Activated naive CD4-positive, alpha-beta T cell treated with anti-CD3 and anti-CD28 coated beads for 36 hours (primary cell): ENCODE results near the gene HRNR. TPM values are rescaled to one million over a fixed set of nuclear protein-coding genes. Genes with fewer than 3 reads are reported as not detected.
"Not testable (repeated sequence)": the region's sequence is repeated elsewhere in the genome, so short reads cannot be mapped to it uniquely, and the experiment has no call there.

Source experiments
- CTCF ChIA-PET: fragments of 350-600 bp; sonication (Branson Sonifier 250); formaldehyde crosslinking; loops from one replicate; lab custom pipeline; 2021; ENCODE audit warnings: antibody characterized with exemption; lab: Charles Lee
- DNase-seq: peaks from one replicate; pipeline ENCODE4 v3.0.0-alpha.2; 2020
- H3K27ac Mint-ChIP-seq: one replicate; pipeline ENCODE4 v1.8.0; 2021; ENCODE audit warnings: mild to moderate bottlenecking, mixed read lengths
- H3K27me3 Mint-ChIP-seq: one replicate; pipeline ENCODE4 v1.8.0; 2021; ENCODE audit warnings: low read depth, mixed read lengths
- H3K36me3 Mint-ChIP-seq: one replicate; pipeline ENCODE4 v1.8.0; 2021; ENCODE audit warnings: low read depth, mixed read lengths
- H3K4me1 Mint-ChIP-seq: one replicate; pipeline ENCODE4 v1.8.0; 2021; ENCODE audit warnings: low read depth, mixed read lengths
- H3K4me3 Mint-ChIP-seq: one replicate; pipeline ENCODE4 v1.8.0; 2021; ENCODE audit warnings: mild to moderate bottlenecking, moderate library complexity, mixed read lengths
- H3K9me3 Mint-ChIP-seq: one replicate; pipeline ENCODE4 v1.8.0; 2021; ENCODE audit warnings: mixed read lengths
- intact Hi-C: fragments of 100-400 bp; cut with micrococcal nuclease; formaldehyde crosslinking; loops from one replicate; pipeline ENCODE4 v1.15.1; 2023
- total RNA-seq, 2 experiments: library from RNA; stranded (reverse); gene quantifications; one replicate each; pipeline ENCODE4 v1.2.3, GENCODE V29; 2021

HRNR gene
- total RNA-seq, 2 experiments from 2014 or later = not detected

DNA sequence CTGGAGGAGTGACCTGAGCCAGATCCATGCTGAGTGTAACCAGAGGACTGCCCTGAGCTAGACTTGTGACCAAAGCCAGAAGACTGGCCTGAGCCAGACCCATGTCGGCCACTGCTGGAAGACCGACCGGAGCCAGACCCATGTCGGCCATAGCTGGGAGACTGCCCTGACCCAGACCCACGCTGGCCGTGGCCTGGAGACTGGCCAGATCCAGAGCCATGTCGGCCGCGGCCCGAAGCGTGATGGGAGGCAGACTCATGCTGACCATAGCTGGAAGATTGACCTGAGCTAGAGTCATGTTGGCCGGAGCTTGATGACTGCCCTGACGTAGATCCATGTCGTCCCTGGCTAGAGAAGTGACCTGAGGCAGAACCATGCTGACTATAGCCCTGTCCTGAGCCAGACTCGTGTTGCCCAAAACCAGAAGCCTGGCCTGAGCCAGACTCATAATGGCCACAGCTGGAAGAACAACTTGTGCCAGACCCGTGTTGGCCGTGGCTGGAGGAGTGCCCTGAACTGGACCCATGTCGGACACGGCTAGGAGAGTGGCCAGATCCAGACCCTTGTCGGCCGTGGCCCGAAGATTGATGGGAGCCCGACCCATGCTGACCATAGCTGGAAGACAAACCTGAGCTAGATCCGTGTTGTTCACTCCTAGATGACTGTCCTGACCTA is 5.1 kb downstream of the HRNR start:
- DNase-seq = no peak
- CTCF ChIA-PET = interaction anchor here (0.7 kb wide), 1 partner anchor 1058 kb away, joined by 3 read pairs; no protein-coding TSS in a partner anchor
- Mint-ChIP-seq H3K9me3 (no peaks in the 10 kb centered on the region), H3K36me3 (peaks cover 2% of the 10 kb centered on the region), H3K4me1 (no peaks in the 10 kb centered on the region), H3K27ac (no peak overlapping the region), H3K27me3 (no peaks in the 10 kb centered on the region), H3K4me3 (no peak overlapping the region)
- intact Hi-C loops = no loop called here

- CTCF ChIA-PET, H3K27me3 Mint-ChIP-seq, DNase-seq, H3K4me3 Mint-ChIP-seq, H3K36me3 Mint-ChIP-seq, H3K9me3 Mint-ChIP-seq, H3K27ac Mint-ChIP-seq, H3K4me1 Mint-ChIP-seq, intact Hi-C loops: not testable (repeated sequence)
Observed at GRCh38 chr1:152215604-152216003, 8.4 kb downstream of the HRNR start.

DNA sequence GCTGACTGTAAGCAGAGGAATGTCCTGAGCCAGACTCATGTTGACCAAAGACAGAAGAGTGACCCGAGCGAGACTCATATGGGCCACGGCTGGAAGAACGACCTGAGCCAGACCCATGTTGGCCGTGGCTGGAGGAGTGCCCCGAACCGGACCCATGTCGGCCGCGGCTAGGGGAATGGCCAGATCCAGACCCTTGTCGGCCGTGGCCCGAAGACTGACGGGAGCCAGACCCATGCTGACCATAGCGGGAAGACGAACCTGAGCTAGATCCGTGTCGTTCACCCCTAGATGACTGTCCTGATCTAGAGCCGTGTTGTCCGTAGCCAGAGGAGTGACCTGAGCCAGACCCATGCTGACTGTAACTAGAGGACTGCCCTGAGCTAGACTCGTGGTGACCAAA is 9.1 kb downstream of the HRNR start:
- DNase-seq, H3K4me3 Mint-ChIP-seq, H3K27ac Mint-ChIP-seq, H3K9me3 Mint-ChIP-seq, intact Hi-C loops, H3K27me3 Mint-ChIP-seq, H3K4me1 Mint-ChIP-seq, CTCF ChIA-PET, H3K36me3 Mint-ChIP-seq: not testable (repeated sequence)

GRCh38 chr1:152198982-152199381 is 25.0 kb downstream of the HRNR start:
- intact Hi-C loops = no loop called here
- CTCF ChIA-PET = interaction anchor here (1.1 to 1.3 kb wide), 3 partner anchors 10 to 259 kb away, joined by 3 to 8 read pairs (median 4); no protein-coding TSS in a partner anchor
- no peak for DNase-seq
- Mint-ChIP-seq H3K27ac (no peak overlapping the region), H3K27me3 (peaks cover 11% of the 10 kb centered on the region), H3K9me3 (no peaks in the 10 kb centered on the region), H3K4me3 (no peak overlapping the region), H3K36me3 (no peaks in the 10 kb centered on the region), H3K4me1 (no peaks in the 10 kb centered on the region)

GRCh38 chr1:152197361-152197941 is 26.5 kb downstream of the HRNR start:
- intact Hi-C loops = no loop called here
- peaks cover 11% of the 10 kb centered on the region for H3K27me3 Mint-ChIP-seq
- no peaks in the 10 kb centered on the region for H3K36me3 Mint-ChIP-seq
- CTCF ChIA-PET = interaction anchor here (1.1 kb wide), 1 partner anchor 243 kb away, joined by 3 read pairs; no protein-coding TSS in a partner anchor
- H3K4me3 Mint-ChIP-seq = no peak overlapping the region
- no peak overlapping the region for H3K27ac Mint-ChIP-seq
- no peak for DNase-seq
- no peaks in the 10 kb centered on the region for H3K4me1 Mint-ChIP-seq
- H3K9me3 Mint-ChIP-seq = no peaks in the 10 kb centered on the region

- DNase-seq = no peak
- Mint-ChIP-seq H3K36me3 (no peaks in the 10 kb centered on the region), H3K9me3 (no peaks in the 10 kb centered on the region), H3K4me3 (no peak overlapping the region), H3K4me1 (peaks cover 6% of the 10 kb centered on the region), H3K27me3 (peaks cover 2% of the 10 kb centered on the region), H3K27ac (no peak overlapping the region)
- intact Hi-C loops = no loop called here
- CTCF ChIA-PET = interaction anchor here (1.3 to 3.1 kb wide), 2 partner anchors 156 to 267 kb away, joined by 5 to 22 read pairs; no protein-coding TSS in a partner anchor
Observed at GRCh38 chr1:152191711-152192110, 32.3 kb downstream of the HRNR start.

- CTCF ChIA-PET = interaction anchor here (0.5 to 3.1 kb wide), 3 partner anchors 156 to 267 kb away, joined by 3 to 22 read pairs (median 5); no protein-coding TSS in a partner anchor
- no peak overlapping the region for H3K4me3 Mint-ChIP-seq
- no peaks in the 10 kb centered on the region for H3K9me3 Mint-ChIP-seq
- peaks cover 6% of the 10 kb centered on the region for H3K4me1 Mint-ChIP-seq
- no peak overlapping the region for H3K27ac Mint-ChIP-seq
- no peak for DNase-seq
- H3K27me3 Mint-ChIP-seq = peaks cover 2% of the 10 kb centered on the region
- no peaks in the 10 kb centered on the region for H3K36me3 Mint-ChIP-seq
- intact Hi-C loops = no loop called here
Observed at GRCh38 chr1:152191260-152191659, 32.7 kb downstream of the HRNR start.

DNA sequence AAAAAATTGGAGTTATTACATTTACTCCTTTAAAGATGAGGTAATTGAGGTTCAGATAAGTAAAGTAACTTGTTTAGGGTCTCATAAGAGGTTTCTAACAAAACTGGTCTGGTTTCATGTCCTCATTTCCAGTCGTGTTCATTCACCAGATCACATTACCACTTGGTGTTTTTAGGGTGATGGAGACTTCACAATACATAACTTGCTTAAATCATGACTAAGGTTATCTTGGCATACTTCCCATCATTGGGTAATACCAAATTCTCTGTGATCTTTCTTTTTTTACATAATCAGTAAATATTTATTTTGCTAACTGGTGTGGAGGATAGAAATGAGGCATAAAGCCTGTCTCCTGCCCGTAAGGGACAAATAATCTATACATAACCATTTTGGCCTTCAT is 33.4 kb downstream of the HRNR start:
- Mint-ChIP-seq H3K4me1 (peaks cover 6% of the 10 kb centered on the region), H3K9me3 (no peaks in the 10 kb centered on the region)

GRCh38 chr1:152189657-152190442 is 34.1 kb downstream of the HRNR start:
- intact Hi-C loops = loop anchor here (1.0 to 5.0 kb wide), 5 partner anchors 79 to 342 kb away; no protein-coding TSS in a partner anchor
- H3K36me3 Mint-ChIP-seq = no peaks in the 10 kb centered on the region
- CTCF ChIA-PET = interaction anchor here (0.9 to 10.9 kb wide), 13 partner anchors 9 to 290 kb away, joined by 3 to 266 read pairs (median 5); no protein-coding TSS in a partner anchor
- DNase-seq = peak; percentile 84
- no peaks in the 10 kb centered on the region for H3K9me3 Mint-ChIP-seq
- H3K27ac Mint-ChIP-seq = no peak overlapping the region
- peaks cover 6% of the 10 kb centered on the region for H3K4me1 Mint-ChIP-seq
- H3K27me3 Mint-ChIP-seq = peaks cover 4% of the 10 kb centered on the region
- H3K4me3 Mint-ChIP-seq = peak overlapping the region; percentile 66

More for the DNA sequence above, 33.4 kb downstream of the HRNR start:
- Mint-ChIP-seq H3K27me3 (peaks cover 2% of the 10 kb centered on the region), H3K27ac (no peak overlapping the region), H3K36me3 (no peaks in the 10 kb centered on the region), H3K4me3 (no peak overlapping the region)
- intact Hi-C loops = loop anchor here (1.0 kb wide), 1 partner anchor 157 kb away; no protein-coding TSS in a partner anchor
- CTCF ChIA-PET = interaction anchor here (1.3 to 3.1 kb wide), 2 partner anchors 157 to 268 kb away, joined by 5 to 22 read pairs; no protein-coding TSS in a partner anchor
- DNase-seq = no peak

- DNase-seq = peak; percentile 88
- H3K4me1 Mint-ChIP-seq = peaks cover 6% of the 10 kb centered on the region
- H3K9me3 Mint-ChIP-seq = no peaks in the 10 kb centered on the region
- peaks cover 4% of the 10 kb centered on the region for H3K27me3 Mint-ChIP-seq
- CTCF ChIA-PET = interaction anchor here (0.7 to 10.9 kb wide), 19 partner anchors 10 to 389 kb away, joined by 3 to 266 read pairs (median 4); no protein-coding TSS in a partner anchor
- intact Hi-C loops = loop anchor here (1.0 to 5.0 kb wide), 4 partner anchors 78 to 343 kb away; no protein-coding TSS in a partner anchor
- no peak overlapping the region for H3K27ac Mint-ChIP-seq
- peak overlapping the region; percentile 66 for H3K4me3 Mint-ChIP-seq
- no peaks in the 10 kb centered on the region for H3K36me3 Mint-ChIP-seq
Observed at GRCh38 chr1:152188673-152189591, 35.1 kb downstream of the HRNR start.
